ENCODE results near the gene SSH3.

- TF ChIP-seq POLR2A (IDR thresholded peaks at IDR 0.05; ENCODE audit: low read length), result no peak
- no peak for TF ChIP-seq GATA1 (IDR thresholded peaks at IDR 0.05; ENCODE audit: low read depth, low read length)
These were observed 25.0 kb upstream of the SSH3 start for GRCh38 chr11:67278135-67278938.
